GM18909 (cell line): Measurements from ENCODE around the gene CIAO2B.

Source experiments
- ATAC-seq: cut with Tn5 transposase; IDR thresholded peaks from one replicate; pipeline ENCODE4 v1.9.1; 2021; ENCODE audit warnings: mild to moderate bottlenecking; ENCODE audit not compliant: unreplicated experiment, poor library complexity

Gene CIAO2B

GRCh38 chr16:66894055-66894454 is 40.1 kb downstream of the CIAO2B start:
- no peak for ATAC-seq

DNA sequence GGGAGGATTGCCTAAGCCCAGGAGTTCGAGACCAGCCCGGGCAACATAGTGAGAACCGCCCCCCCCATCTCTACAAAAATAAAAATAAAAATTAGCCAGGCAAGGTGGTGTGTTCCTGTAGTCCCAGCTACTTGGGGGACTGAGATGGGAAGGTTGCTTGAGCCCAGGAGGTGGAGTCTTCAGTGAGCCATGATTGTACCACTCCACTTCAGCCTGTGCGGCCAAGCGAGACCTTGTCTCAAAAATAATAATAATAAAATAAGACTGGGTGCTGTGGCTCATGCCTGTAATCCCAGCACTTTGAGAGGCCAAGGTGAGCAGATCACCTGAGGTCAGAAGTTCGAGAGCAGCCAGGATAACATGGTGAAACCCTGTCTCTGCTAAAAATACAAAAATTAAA is 42.4 kb downstream of the CIAO2B start:
- ATAC-seq = no peak

DNA sequence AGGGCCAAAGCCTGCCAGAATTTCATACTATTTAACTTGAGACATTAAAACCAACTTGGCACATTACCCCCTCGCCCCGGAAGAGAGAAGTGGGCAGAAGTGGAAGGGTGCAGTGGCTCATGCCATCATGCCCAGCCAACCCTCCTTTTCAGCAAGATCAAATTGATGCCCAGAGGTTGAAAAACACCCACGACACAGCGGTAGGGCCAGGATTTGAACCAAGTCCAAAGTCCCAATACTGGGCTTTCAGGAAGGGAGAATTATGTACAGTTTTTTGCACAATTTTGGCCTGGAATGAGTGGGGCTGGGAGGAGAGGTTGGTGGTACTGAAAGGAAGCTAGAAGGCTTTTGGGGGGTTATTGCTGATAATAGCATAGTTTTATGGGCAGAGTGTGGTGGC is 42.8 kb downstream of the CIAO2B start:
- ATAC-seq = no peak

GRCh38 chr16:66890799-66891198 is 43.4 kb downstream of the CIAO2B start:
- no peak for ATAC-seq

- ATAC-seq = no peak
Measured at GRCh38 chr16:66889622-66890021, 44.6 kb downstream of the CIAO2B start.

DNA sequence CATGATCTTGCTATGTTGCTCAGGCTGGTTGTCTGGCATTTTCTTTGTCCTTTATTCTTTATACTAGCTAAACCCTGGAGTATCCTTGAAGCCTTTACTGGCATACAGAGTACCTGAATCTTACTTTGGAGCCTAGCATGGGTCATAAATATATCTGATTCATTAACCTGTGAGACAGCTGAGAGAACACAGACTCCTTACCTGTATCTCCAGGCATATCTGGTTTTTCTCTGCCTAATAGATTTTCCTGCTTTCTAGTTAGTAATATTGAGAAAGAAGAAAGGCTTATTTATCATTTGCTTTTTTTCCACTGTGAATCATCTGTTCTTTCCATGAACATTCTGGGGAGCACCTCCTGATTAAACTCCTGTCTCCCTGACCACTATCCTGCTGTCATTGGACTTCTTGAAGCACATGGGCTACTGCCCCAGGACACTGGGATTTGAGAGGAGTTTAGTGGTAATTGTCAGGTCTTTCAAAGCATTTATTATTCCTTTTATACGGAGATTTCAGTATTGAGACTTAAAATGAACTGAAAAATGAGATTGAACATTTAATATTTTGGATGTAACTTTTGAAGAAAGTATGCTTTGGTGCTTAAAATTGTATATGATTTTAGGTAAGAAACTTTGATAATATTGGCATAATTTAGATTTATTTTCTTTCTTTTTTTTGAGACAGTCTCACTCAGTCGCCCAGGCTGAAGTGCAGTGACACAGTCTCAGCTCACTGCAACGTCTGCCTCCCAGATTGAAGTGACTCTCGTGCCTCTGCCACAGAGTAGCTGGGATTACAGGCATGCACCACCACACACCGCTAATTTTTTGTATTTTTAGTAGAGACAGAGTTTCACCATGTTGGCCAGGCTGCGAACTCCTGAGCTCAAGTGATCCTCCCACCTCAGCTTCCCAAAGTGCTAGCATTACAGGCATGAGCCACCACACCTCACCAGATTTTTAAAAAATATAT is 45.3 kb downstream of the CIAO2B start:
- no peak for ATAC-seq

- ATAC-seq = no peak
Measured at GRCh38 chr16:66886914-66887313, 47.3 kb downstream of the CIAO2B start.

- ATAC-seq = no peak
Measured at GRCh38 chr16:66886321-66886720, 47.9 kb downstream of the CIAO2B start.

DNA sequence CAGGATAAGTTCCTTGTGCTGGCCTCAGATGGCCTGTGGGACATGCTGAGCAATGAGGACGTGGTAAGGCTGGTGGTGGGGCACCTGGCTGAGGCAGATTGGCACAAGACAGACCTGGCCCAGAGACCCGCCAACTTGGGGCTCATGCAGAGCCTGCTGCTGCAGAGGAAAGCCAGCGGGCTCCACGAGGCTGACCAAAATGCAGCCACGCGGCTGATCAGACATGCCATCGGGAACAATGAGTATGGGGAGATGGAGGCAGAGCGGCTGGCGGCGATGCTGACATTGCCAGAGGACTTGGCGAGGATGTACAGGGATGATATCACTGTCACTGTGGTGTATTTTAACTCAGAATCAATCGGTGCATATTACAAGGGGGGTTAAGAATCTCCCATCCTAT is 48.7 kb downstream of the CIAO2B start:
- no peak for ATAC-seq

DNA sequence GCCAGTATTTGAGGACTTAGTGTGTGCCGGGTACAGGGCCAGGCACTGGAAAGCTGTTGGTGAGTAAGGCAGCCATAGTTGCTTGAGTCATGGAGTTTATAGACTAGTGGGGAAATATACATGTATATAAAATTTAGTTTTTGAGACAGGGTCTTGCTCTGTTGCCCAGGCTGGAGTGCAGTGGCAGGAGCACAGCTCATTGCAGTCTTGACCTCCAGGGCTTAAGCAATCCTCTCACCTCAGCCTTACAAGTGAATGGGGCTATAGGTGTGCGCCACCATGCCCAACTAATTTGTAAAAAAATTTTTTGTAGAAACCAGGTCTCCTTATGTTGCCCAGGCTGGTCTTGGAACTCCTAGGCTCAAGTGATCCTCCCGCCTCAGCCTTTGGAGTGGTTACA is 51.5 kb downstream of the CIAO2B start:
- ATAC-seq = no peak
